Stimulated activated effector memory CD8-positive, alpha-beta T cell treated with anti-CD3 and anti-CD28 coated beads, Interleukin-12 subunit alpha, Interleukin-12 subunit beta, amount 100 ng/mL, for 72 hours (primary cell): ENCODE data around the gene ZNF575.
A peak's percentile ranks its signal among the peaks of the same experiment; 100 is the strongest.
"Not testable (repeated sequence)": the region's sequence is repeated elsewhere in the genome, so short reads cannot be mapped to it uniquely, and the experiment has no call there.

Source experiments
- ATAC-seq: fragments of 150-1000 bp; cut with Tn5 transposase; 2 replicates; pipeline ENCODE4 v1.10.0; 2021
- DNase-seq, 2 donors: peaks; one replicate each; pipeline ENCODE4 v3.0.0; 2021 to 2022; ENCODE audit warnings: low spot score in 2 of 2
- H3K27ac Mint-ChIP-seq: one replicate; pipeline ENCODE4 v1.8.0; 2022; ENCODE audit warnings: mild to moderate bottlenecking, mixed read lengths
- H3K36me3 Mint-ChIP-seq: one replicate; pipeline ENCODE4 v1.8.0; 2022; ENCODE audit warnings: mild to moderate bottlenecking, mixed read lengths
- H3K4me1 Mint-ChIP-seq: one replicate; pipeline ENCODE4 v1.8.0; 2022; ENCODE audit warnings: mixed read lengths
- H3K4me3 Mint-ChIP-seq: one replicate; pipeline ENCODE4 v1.8.0; 2022; ENCODE audit warnings: mild to moderate bottlenecking, mixed read lengths
- H3K9me3 Mint-ChIP-seq: one replicate; pipeline ENCODE4 v1.8.0; 2022; ENCODE audit warnings: mixed read lengths

Gene ZNF575

DNA sequence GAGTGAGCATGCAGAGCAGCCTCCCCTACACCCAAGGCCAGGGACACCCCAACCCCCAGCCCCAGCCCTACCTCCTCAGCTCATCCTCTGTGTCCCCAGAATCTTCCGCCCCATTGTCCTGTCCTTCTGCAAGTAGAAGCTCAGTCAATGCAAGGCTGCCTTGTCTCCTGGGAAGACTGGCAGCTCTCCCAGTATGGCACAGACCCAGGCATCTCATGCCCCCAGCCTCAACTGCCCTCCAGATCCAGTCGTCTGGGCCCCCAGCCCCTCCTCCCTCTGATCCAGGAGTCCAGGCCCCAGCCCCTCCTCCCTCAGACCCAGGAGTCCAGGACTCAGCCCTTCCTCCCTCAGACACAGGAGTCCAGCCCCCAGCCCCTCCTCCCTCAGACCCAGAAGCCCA, 13.0 kb downstream of the ZNF575 start:
- Mint-ChIP-seq H3K36me3 (peaks cover 62% of the 10 kb centered on the region), H3K9me3 (no peaks in the 10 kb centered on the region), H3K4me1 (no peaks in the 10 kb centered on the region), H3K4me3 (no peak overlapping the region), H3K27ac (peak overlapping the region; percentile 89)
- ATAC-seq (no peak), DNase-seq (no peak)

DNA sequence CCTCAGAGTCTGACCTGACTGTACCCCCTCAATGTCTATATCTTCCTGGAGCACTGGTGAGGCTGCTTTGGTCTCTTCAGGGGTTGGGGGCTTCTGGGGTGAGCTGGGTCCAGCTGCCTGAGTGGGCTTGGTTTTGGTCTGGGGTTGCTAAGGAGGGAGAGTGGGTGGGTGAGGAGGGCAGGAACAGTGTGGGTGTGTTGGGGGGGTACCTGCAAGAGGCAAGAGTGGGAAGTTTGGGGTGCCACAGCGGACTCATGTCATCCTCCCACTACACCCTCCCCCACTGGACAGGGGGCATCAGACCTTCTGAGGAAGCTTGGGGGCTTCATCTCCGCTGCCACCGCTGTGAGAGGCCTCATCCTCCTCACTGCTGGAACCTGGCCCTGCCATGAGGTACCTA, 13.6 kb downstream of the ZNF575 start:
- DNase-seq (no peak), ATAC-seq (no peak)
- Mint-ChIP-seq H3K4me3 (no peak overlapping the region), H3K9me3 (no peaks in the 10 kb centered on the region), H3K36me3 (peaks cover 62% of the 10 kb centered on the region), H3K27ac (peak overlapping the region; percentile 89), H3K4me1 (no peaks in the 10 kb centered on the region)

DNA sequence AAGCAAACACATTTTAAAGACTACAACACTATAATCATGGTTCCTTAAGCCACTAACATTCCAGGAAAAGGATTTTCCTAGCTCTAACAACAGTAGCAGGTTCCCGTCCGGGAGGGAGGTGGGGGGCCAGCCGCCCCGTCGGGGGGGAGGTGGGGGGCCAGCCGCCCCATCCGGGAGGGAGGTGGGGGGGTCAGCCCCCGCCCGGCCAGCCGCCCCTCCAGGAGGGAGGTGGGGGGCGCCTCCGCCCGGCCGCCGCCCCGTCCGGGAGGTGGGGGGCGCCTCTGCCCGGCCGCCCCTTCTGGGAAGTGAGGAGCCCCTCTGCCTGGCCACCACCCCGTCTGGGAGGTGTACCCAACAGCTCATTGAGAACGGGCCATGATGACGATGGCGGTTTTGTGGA, 14.9 kb downstream of the ZNF575 start:
- peaks cover 65% of the 10 kb centered on the region for H3K36me3 Mint-ChIP-seq
- not testable (repeated sequence) for DNase-seq, H3K4me3 Mint-ChIP-seq, H3K9me3 Mint-ChIP-seq, H3K27ac Mint-ChIP-seq, H3K4me1 Mint-ChIP-seq, ATAC-seq

- no peak overlapping the region for H3K27ac Mint-ChIP-seq
- H3K4me3 Mint-ChIP-seq, result no peak overlapping the region
- no peaks in the 10 kb centered on the region for H3K9me3 Mint-ChIP-seq
- peaks cover 65% of the 10 kb centered on the region for H3K36me3 Mint-ChIP-seq
- ATAC-seq (no peak), DNase-seq (no peak)
- H3K4me1 Mint-ChIP-seq, result no peaks in the 10 kb centered on the region
Observed at GRCh38 chr19:43548706-43549105, 15.7 kb downstream of the ZNF575 start.

- H3K9me3 Mint-ChIP-seq, result no peaks in the 10 kb centered on the region
- H3K36me3 Mint-ChIP-seq, result peaks cover 71% of the 10 kb centered on the region
- no peak overlapping the region for H3K4me3 Mint-ChIP-seq
- DNase-seq, result no peak
- peak overlapping the region; percentile 57 for H3K27ac Mint-ChIP-seq
- no peak for ATAC-seq
- H3K4me1 Mint-ChIP-seq, result peaks cover 9% of the 10 kb centered on the region
Observed at GRCh38 chr19:43551399-43552197, 18.6 kb downstream of the ZNF575 start.

- Mint-ChIP-seq H3K9me3 (no peaks in the 10 kb centered on the region), H3K4me3 (no peak overlapping the region), H3K27ac (peak overlapping the region; percentile 57), H3K4me1 (peaks cover 9% of the 10 kb centered on the region), H3K36me3 (peaks cover 76% of the 10 kb centered on the region)
- ATAC-seq (no peak), DNase-seq (no peak)
Observed at GRCh38 chr19:43552198-43552450, 19.1 kb downstream of the ZNF575 start.

GRCh38 chr19:43552616-43553015, 19.6 kb downstream of the ZNF575 start:
- Mint-ChIP-seq H3K4me1 (peaks cover 9% of the 10 kb centered on the region), H3K36me3 (peaks cover 81% of the 10 kb centered on the region), H3K27ac (peak overlapping the region; percentile 77), H3K9me3 (no peaks in the 10 kb centered on the region), H3K4me3 (no peak overlapping the region)
- DNase-seq, result no peak
- no peak for ATAC-seq

DNA sequence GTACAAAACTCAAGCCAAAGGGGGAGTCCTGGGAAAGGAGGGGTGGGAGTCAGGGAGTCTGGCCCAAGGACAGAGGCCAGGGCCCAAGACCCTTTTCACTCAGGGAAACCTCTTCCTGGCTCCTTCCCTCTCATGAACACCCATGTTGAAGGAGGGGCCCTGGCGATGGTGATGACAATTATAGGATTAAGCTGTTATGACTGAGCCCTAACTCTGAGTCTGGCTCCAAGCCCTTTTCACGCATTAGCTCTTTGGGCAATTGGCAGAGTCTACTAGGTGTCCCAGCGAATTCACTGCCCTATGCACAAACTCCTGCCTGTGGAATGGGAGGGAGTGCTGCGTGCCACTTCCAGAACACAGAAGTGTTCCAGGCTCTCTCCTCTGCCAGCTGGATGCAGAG, 20.7 kb downstream of the ZNF575 start:
- ATAC-seq (no peak), DNase-seq (no peak)
- H3K36me3 Mint-ChIP-seq, result peaks cover 87% of the 10 kb centered on the region
- H3K9me3 Mint-ChIP-seq, result no peaks in the 10 kb centered on the region
- H3K4me3 Mint-ChIP-seq, result no peak overlapping the region
- H3K4me1 Mint-ChIP-seq, result peaks cover 9% of the 10 kb centered on the region
- peak overlapping the region; percentile 77 for H3K27ac Mint-ChIP-seq

DNA sequence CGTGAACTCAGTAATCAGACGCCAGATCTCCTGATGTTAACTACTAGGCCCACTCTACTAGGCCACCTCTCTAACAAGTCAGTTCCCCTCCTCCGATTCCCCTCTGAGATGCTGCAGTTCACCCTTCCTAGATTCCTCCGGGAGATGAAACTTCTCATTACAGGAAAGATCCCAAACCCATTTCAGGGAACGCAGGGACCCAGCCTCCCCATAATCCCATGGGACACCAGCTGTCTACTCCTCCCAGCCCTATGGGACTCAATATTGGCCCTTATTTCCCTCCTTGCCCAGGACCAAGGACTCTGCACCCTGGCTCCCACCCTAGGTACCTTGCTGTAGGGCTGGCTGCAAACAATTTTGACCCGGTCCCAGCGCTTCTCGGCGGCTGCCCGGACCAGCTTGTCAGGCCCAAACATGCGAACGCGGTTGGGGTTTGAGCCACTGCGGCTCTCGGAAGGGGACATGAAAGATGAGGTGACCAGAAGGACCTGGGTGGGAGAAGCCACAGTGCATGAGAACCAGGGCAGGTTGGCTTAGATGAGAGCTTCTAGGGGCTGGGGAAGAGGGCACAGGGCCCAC, 21.4 kb downstream of the ZNF575 start:
- H3K36me3 Mint-ChIP-seq, result peaks cover 91% of the 10 kb centered on the region
- no peak overlapping the region for H3K4me3 Mint-ChIP-seq
- ATAC-seq (no peak), DNase-seq (no peak)
- H3K9me3 Mint-ChIP-seq, result no peaks in the 10 kb centered on the region
- H3K27ac Mint-ChIP-seq, result peak overlapping the region; percentile 83
- peaks cover 9% of the 10 kb centered on the region for H3K4me1 Mint-ChIP-seq

GRCh38 chr19:43555185-43555770, 22.3 kb downstream of the ZNF575 start:
- Mint-ChIP-seq H3K9me3 (no peaks in the 10 kb centered on the region), H3K4me3 (no peak overlapping the region), H3K27ac (peak overlapping the region; percentile 83), H3K36me3 (peaks cover 91% of the 10 kb centered on the region), H3K4me1 (peaks cover 11% of the 10 kb centered on the region)
- peak; percentile 91 for ATAC-seq
- peak; percentile 80 to 89 for DNase-seq

- no peaks in the 10 kb centered on the region for H3K9me3 Mint-ChIP-seq
- peaks cover 53% of the 10 kb centered on the region for H3K4me1 Mint-ChIP-seq
- H3K4me3 Mint-ChIP-seq, result no peak overlapping the region
- ATAC-seq, result no peak
- H3K27ac Mint-ChIP-seq, result peak overlapping the region; percentile 93
- DNase-seq, result no peak
- peaks cover 77% of the 10 kb centered on the region for H3K36me3 Mint-ChIP-seq
Observed at GRCh38 chr19:43560687-43561086, 27.7 kb downstream of the ZNF575 start.

- H3K9me3 Mint-ChIP-seq, result no peaks in the 10 kb centered on the region
- peaks cover 71% of the 10 kb centered on the region for H3K36me3 Mint-ChIP-seq
- peaks cover 53% of the 10 kb centered on the region for H3K4me1 Mint-ChIP-seq
- DNase-seq (no peak), ATAC-seq (no peak)
- H3K4me3 Mint-ChIP-seq, result no peak overlapping the region
- peak overlapping the region; percentile 93 for H3K27ac Mint-ChIP-seq
Observed at GRCh38 chr19:43561139-43561970, 28.4 kb downstream of the ZNF575 start.

GRCh38 chr19:43562226-43562697, 29.3 kb downstream of the ZNF575 start:
- Mint-ChIP-seq H3K4me3 (peak overlapping the region; percentile 57), H3K9me3 (no peaks in the 10 kb centered on the region), H3K27ac (peak overlapping the region; percentile 93), H3K36me3 (peaks cover 62% of the 10 kb centered on the region), H3K4me1 (peaks cover 53% of the 10 kb centered on the region)
- ATAC-seq (no peak), DNase-seq (no peak)

- peak overlapping the region; percentile 57 for H3K4me3 Mint-ChIP-seq
- peaks cover 53% of the 10 kb centered on the region for H3K4me1 Mint-ChIP-seq
- DNase-seq (peak; percentile 52 to 85), ATAC-seq (peak; percentile 97)
- H3K27ac Mint-ChIP-seq, result peak overlapping the region; percentile 93
- peaks cover 57% of the 10 kb centered on the region for H3K36me3 Mint-ChIP-seq
- no peaks in the 10 kb centered on the region for H3K9me3 Mint-ChIP-seq
Observed at GRCh38 chr19:43562698-43563241, 29.8 kb downstream of the ZNF575 start.

DNA sequence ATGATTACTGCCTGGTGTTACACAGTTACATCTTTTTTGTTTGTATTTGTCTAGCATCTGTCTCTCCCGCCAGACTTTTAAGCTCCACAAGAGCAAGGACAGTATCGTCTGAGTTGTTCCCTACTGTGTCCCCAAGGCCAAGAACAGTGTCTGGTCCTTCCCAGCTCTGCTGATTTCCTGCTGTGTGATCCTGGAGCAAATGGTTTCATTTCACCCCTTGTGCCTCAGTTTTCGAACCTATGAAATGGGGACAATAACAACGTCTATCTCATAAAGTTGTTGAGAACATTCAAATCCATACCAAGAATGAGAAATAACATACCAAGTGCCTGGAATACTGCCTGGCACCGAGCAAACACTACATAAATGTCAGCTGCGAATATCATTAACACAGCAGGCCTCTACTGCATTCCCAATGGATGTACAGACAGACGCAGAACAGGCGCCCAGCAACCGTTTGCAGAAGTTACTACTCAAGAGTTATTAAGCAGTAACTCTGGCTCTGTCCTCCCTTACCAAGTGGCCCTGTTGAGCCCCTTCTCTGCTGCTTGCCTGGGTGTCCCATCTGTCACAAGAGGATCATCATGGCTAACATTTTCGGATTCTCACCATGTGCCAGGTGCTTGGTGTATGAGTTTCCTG, 30.9 kb downstream of the ZNF575 start:
- H3K27ac Mint-ChIP-seq, result peak overlapping the region; percentile 93
- peaks cover 46% of the 10 kb centered on the region for H3K36me3 Mint-ChIP-seq
- no peaks in the 10 kb centered on the region for H3K9me3 Mint-ChIP-seq
- DNase-seq (no peak), ATAC-seq (no peak)
- peak overlapping the region; percentile 57 for H3K4me3 Mint-ChIP-seq
- peaks cover 53% of the 10 kb centered on the region for H3K4me1 Mint-ChIP-seq
